Panc1 (cell line): ENCODE results near the gene ZNF366. TPM values are rescaled to one million over a fixed set of nuclear protein-coding genes. Genes with fewer than 3 reads are reported as not detected.

ENCODE experiments used
- ATAC-seq: fragments of 200-7000 bp; cut with Tn5 transposase; 2 replicates; pipeline ENCODE4 v1.9.1; 2020; ENCODE audit warnings: mild to moderate bottlenecking, moderate library complexity
- BruUV-seq: library from RNA; stranded (reverse); fragments of 400-500 nt; replicated peaks from 2 replicates; lab custom pipeline; 2021; lab: Mats Ljungman, UMichigan
- CTCF ChIA-PET: fragments of 300-600 bp; sonication (Branson Sonifier 250); formaldehyde crosslinking; loops from one replicate; lab custom pipeline; 2022; ENCODE audit warnings: antibody characterized with exemption; lab: Charles Lee
- POLR2A ChIA-PET: fragments of 300-600 bp; sonication (Branson Sonifier 250); formaldehyde crosslinking; loops from one replicate; lab custom pipeline; 2022; ENCODE audit warnings: antibody characterized with exemption; lab: Charles Lee
- DNase-seq: peaks from one replicate; pipeline ENCODE4 v3.0.0-alpha.2; 2010; ENCODE audit warnings: low read depth, low spot score
- H3K27ac ChIP-seq: 2 replicates; pipeline ENCODE4 v1.5.1; 2011; ENCODE audit warnings: mild to moderate bottlenecking, low read length, inconsistent platforms
- H3K27me3 ChIP-seq: fragments of 200-500 bp; sonication (Bioruptor generic); 2 replicates; pipeline ENCODE4 v1.6.0; 2014; ENCODE audit warnings: low read length, inconsistent platforms; ENCODE audit not compliant: control insufficient read depth, insufficient read depth
- H3K36me3 ChIP-seq: fragments of 200-500 bp; sonication (Bioruptor generic); 2 replicates; pipeline ENCODE4 v1.5.1; 2014; ENCODE audit warnings: inconsistent platforms, mild to moderate bottlenecking, low read length, moderate library complexity; ENCODE audit not compliant: control insufficient read depth, insufficient read depth
- H3K4me1 ChIP-seq: 2 replicates; pipeline ENCODE4 v1.5.1; 2011; ENCODE audit warnings: inconsistent platforms, mild to moderate bottlenecking, low read length, moderate library complexity; ENCODE audit not compliant: control insufficient read depth, insufficient read depth
- H3K4me3 ChIP-seq, 2 experiments: 2 replicates each; pipeline ENCODE4 v1.5.1; 2011 to 2012; ENCODE audit warnings: low read depth in 2 of 2, low read length in 2 of 2, mild to moderate bottlenecking in 2 of 2, inconsistent platforms in 1 of 2, moderate library complexity in 1 of 2
- H3K9me3 ChIP-seq: fragments of 200-500 bp; sonication (Bioruptor generic); 2 replicates; pipeline ENCODE4 v1.5.1; 2014; ENCODE audit warnings: low read depth, mild to moderate bottlenecking, inconsistent platforms, low read length, moderate library complexity; ENCODE audit not compliant: control insufficient read depth, insufficient read depth
- CTCF ChIP-seq: fragments of 450-650 bp; IDR thresholded peaks from 2 replicates; pipeline ENCODE4 v1.5.1; 2017; ENCODE audit warnings: mild to moderate bottlenecking
- POLR2AphosphoS5 ChIP-seq: IDR thresholded peaks from 2 replicates; pipeline ENCODE4 v1.6.1; 2012; ENCODE audit warnings: mild to moderate bottlenecking, low read depth, low read length, moderate library complexity
- SIN3A ChIP-seq: IDR thresholded peaks from 2 replicates; pipeline ENCODE4 v1.6.1; 2012; ENCODE audit warnings: low read depth, mild to moderate bottlenecking, low read length, moderate library complexity, borderline replicate concordance; ENCODE audit not compliant: insufficient read depth
- TCF7L2 ChIP-seq: IDR thresholded peaks from 2 replicates; pipeline ENCODE4 v1.6.1; 2011; ENCODE audit warnings: mild to moderate bottlenecking, low read depth, low read length, inconsistent platforms
- in situ Hi-C: cut with HindIII; loops from 2 replicates; pipeline ENCODE4 v1.10.0; 2016; ENCODE audit warnings: low sequenced_read_pairs, low pct_unique_long_range_greater_than_20kb
- intact Hi-C: fragments of 100-400 bp; cut with micrococcal nuclease; formaldehyde crosslinking; loops from one replicate; pipeline ENCODE4 v1.10.0; 2022; ENCODE audit not compliant: unreplicated experiment
- total RNA-seq: library from RNA; stranded (reverse); gene quantifications from one replicate; pipeline ENCODE4 v1.2.1, GENCODE V29; 2021; ENCODE audit not compliant: unreplicated experiment
- TF ChIP-seq, protein P1 (sequence below), 2 experiments: IDR thresholded peaks; 2 replicates each; pipeline ENCODE4 v1.6.1; 2011 to 2012; ENCODE audit warnings: low read depth in 2 of 2, control low read depth in 1 of 2, low read length in 1 of 2, mild to moderate bottlenecking in 1 of 2, moderate library complexity in 1 of 2; ENCODE audit not compliant: insufficient read depth in 1 of 2

ZNF366 gene
- total RNA-seq, 1 experiment from 2014 or later = not detected

- Histone ChIP-seq H3K27me3 (no peaks in the 10 kb centered on the region), H3K9me3 (no peaks in the 10 kb centered on the region), H3K4me1 (peaks cover 6% of the 10 kb centered on the region), H3K36me3 (no peaks in the 10 kb centered on the region), H3K4me3 (no peak overlapping the region), H3K27ac (no peak overlapping the region)
- in situ Hi-C loops = no loop called here
- intact Hi-C loops = no loop called here
- ATAC-seq (no peak), DNase-seq (no peak)
- TF ChIP-seq CTCF (no peak), SIN3A (no peak), TCF7L2 (no peak), POLR2AphosphoS5 (no peak)
- TF ChIP-seq, protein P1, sequence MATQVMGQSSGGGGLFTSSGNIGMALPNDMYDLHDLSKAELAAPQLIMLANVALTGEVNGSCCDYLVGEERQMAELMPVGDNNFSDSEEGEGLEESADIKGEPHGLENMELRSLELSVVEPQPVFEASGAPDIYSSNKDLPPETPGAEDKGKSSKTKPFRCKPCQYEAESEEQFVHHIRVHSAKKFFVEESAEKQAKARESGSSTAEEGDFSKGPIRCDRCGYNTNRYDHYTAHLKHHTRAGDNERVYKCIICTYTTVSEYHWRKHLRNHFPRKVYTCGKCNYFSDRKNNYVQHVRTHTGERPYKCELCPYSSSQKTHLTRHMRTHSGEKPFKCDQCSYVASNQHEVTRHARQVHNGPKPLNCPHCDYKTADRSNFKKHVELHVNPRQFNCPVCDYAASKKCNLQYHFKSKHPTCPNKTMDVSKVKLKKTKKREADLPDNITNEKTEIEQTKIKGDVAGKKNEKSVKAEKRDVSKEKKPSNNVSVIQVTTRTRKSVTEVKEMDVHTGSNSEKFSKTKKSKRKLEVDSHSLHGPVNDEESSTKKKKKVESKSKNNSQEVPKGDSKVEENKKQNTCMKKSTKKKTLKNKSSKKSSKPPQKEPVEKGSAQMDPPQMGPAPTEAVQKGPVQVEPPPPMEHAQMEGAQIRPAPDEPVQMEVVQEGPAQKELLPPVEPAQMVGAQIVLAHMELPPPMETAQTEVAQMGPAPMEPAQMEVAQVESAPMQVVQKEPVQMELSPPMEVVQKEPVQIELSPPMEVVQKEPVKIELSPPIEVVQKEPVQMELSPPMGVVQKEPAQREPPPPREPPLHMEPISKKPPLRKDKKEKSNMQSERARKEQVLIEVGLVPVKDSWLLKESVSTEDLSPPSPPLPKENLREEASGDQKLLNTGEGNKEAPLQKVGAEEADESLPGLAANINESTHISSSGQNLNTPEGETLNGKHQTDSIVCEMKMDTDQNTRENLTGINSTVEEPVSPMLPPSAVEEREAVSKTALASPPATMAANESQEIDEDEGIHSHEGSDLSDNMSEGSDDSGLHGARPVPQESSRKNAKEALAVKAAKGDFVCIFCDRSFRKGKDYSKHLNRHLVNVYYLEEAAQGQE (IDR thresholded peaks at IDR 0.05; ENCODE audit: insufficient read depth in 1 of 2, low read depth in 2 of 2, low read length in 1 of 2) = no peak
- no TSS peak for BruUV-seq
- CTCF ChIA-PET = no interaction called here
- POLR2A ChIA-PET = no interaction called here
These were observed 49.7 kb downstream of the ZNF366 start for GRCh38 chr5:72457491-72457890.

GRCh38 chr5:72456391-72457074 is 50.7 kb downstream of the ZNF366 start:
- intact Hi-C loops (no loop called here), in situ Hi-C loops (no loop called here)
- TF ChIP-seq, protein P1 (IDR thresholded peaks at IDR 0.05; ENCODE audit: insufficient read depth in 1 of 2, low read depth in 2 of 2, low read length in 1 of 2) = no peak
- no TSS peak for BruUV-seq
- Histone ChIP-seq H3K27ac (no peak overlapping the region), H3K9me3 (no peaks in the 10 kb centered on the region), H3K36me3 (no peaks in the 10 kb centered on the region), H3K4me3 (no peak overlapping the region), H3K27me3 (no peaks in the 10 kb centered on the region), H3K4me1 (peaks cover 6% of the 10 kb centered on the region)
- ATAC-seq (no peak), DNase-seq (no peak)
- ChIA-PET CTCF (no interaction called here), POLR2A (interaction anchor here (0.7 kb wide), 1 partner anchor 90 kb away, joined by 3 read pairs; no protein-coding TSS in a partner anchor)
